HEK293 (cell line): Measurements from ENCODE around the gene CBLIF.

Experiments used
- CTCF ChIA-PET: fragments of 350-600 bp; formaldehyde crosslinking; extraction: SDS; loops from one replicate; lab custom pipeline; 2021; ENCODE audit warnings: antibody characterized with exemption; lab: Yijun Ruan, JAX
- POLR2A ChIA-PET: fragments of 300-600 bp; formaldehyde crosslinking; extraction: SDS; loops from one replicate; lab custom pipeline; 2020; ENCODE audit warnings: antibody characterized with exemption, inconsistent platforms; lab: Yijun Ruan, JAX
- H3K27ac ChIP-seq: fragments of 200-500 bp; sonication (Bioruptor generic); 2 replicates; pipeline ENCODE4 v1.5.1; 2014; ENCODE audit warnings: low read depth, low read length, control low read depth, inconsistent platforms; ENCODE audit errors: extremely low read depth
- H3K36me3 ChIP-seq, 2 experiments: fragments of 200-500 bp in 1 of 2; sonication (Bioruptor generic) in 1 of 2; 1 replicate in 1 of 2; 2 replicates in 1 of 2; pipeline ENCODE4 v1.5.1; 2014 to 2017; ENCODE audit warnings: inconsistent platforms in 2 of 2, low read length in 2 of 2; ENCODE audit not compliant: control insufficient read depth in 2 of 2, insufficient read depth in 1 of 2
- H3K4me1 ChIP-seq: fragments of 200-500 bp; sonication (Bioruptor generic); 2 replicates; pipeline ENCODE4 v1.5.1; 2014; ENCODE audit warnings: mild to moderate bottlenecking, low read length, inconsistent platforms; ENCODE audit not compliant: control insufficient read depth, insufficient read depth
- H3K4me3 ChIP-seq: 2 replicates; pipeline ENCODE4 v1.5.1; 2011; ENCODE audit warnings: low read depth, mild to moderate bottlenecking, control low read depth, low read length, moderate library complexity
- H3K9me3 ChIP-seq: fragments of 200-500 bp; sonication (Bioruptor generic); 2 replicates; pipeline ENCODE4 v1.5.1; 2014; ENCODE audit warnings: low read depth, low read length, inconsistent platforms; ENCODE audit not compliant: control insufficient read depth, insufficient read depth
- PRDM1 ChIP-seq: fragments of 450-650 bp; formaldehyde crosslinking; IDR thresholded peaks from 2 replicates; pipeline ENCODE4; 2016; ENCODE audit warnings: missing biosample characterization, missing genetic modification characterization
- RBAK ChIP-seq: fragments of 450-650 bp; formaldehyde crosslinking; IDR thresholded peaks from 2 replicates; pipeline ENCODE4 v1.5.1; 2016; ENCODE audit warnings: missing biosample characterization, missing genetic modification characterization
- REPIN1 ChIP-seq: fragments of 450-650 bp; formaldehyde crosslinking; IDR thresholded peaks from 2 replicates; pipeline ENCODE4 v1.5.1; 2017; ENCODE audit warnings: missing biosample characterization, missing genetic modification characterization, low read depth
- ZBTB6 ChIP-seq: fragments of 450-650 bp; formaldehyde crosslinking; IDR thresholded peaks from 2 replicates; pipeline ENCODE4 v1.5.1; 2017; ENCODE audit warnings: missing biosample characterization, missing genetic modification characterization
- ZBTB7A ChIP-seq: fragments of 450-650 bp; formaldehyde crosslinking; IDR thresholded peaks from 2 replicates; pipeline ENCODE4 v1.5.1; 2016; ENCODE audit warnings: low read depth, missing biosample characterization, missing genetic modification characterization
- ZBTB8A ChIP-seq: fragments of 450-650 bp; formaldehyde crosslinking; IDR thresholded peaks from 2 replicates; pipeline ENCODE4 v1.5.1; 2016; ENCODE audit warnings: missing biosample characterization, missing genetic modification characterization
- ZEB2 ChIP-seq: fragments of 450-650 bp; formaldehyde crosslinking; IDR thresholded peaks from 2 replicates; pipeline ENCODE4 v1.5.1; 2016; ENCODE audit warnings: missing biosample characterization, missing genetic modification characterization
- ZFP41 ChIP-seq: fragments of 450-650 bp; formaldehyde crosslinking; IDR thresholded peaks from 2 replicates; pipeline ENCODE4 v1.5.1; 2016; ENCODE audit warnings: missing biosample characterization, missing genetic modification characterization, borderline replicate concordance
- ZNF112 ChIP-seq: fragments of 450-650 bp; formaldehyde crosslinking; IDR thresholded peaks from 2 replicates; pipeline ENCODE4 v1.5.0; 2017; ENCODE audit warnings: missing biosample characterization, missing genetic modification characterization
- ZNF157 ChIP-seq: fragments of 450-650 bp; formaldehyde crosslinking; IDR thresholded peaks from 2 replicates; pipeline ENCODE4 v1.5.1; 2016; ENCODE audit warnings: missing biosample characterization, missing genetic modification characterization
- ZNF211 ChIP-seq: fragments of 450-650 bp; formaldehyde crosslinking; IDR thresholded peaks from 2 replicates; pipeline ENCODE4 v1.5.1; 2016; ENCODE audit warnings: low read depth, missing biosample characterization, missing genetic modification characterization
- ZNF239 ChIP-seq: fragments of 450-650 bp; formaldehyde crosslinking; IDR thresholded peaks from 2 replicates; pipeline ENCODE4 v1.5.1; 2016; ENCODE audit warnings: missing biosample characterization, missing genetic modification characterization
- ZNF280D ChIP-seq: fragments of 450-650 bp; formaldehyde crosslinking; IDR thresholded peaks from 2 replicates; pipeline ENCODE4 v1.5.1; 2016; ENCODE audit warnings: missing biosample characterization, missing genetic modification characterization
- ZNF302 ChIP-seq: fragments of 450-650 bp; formaldehyde crosslinking; IDR thresholded peaks from 2 replicates; pipeline ENCODE4 v1.5.1; 2016; ENCODE audit warnings: missing biosample characterization, missing genetic modification characterization, low read depth
- ZNF324 ChIP-seq: fragments of 450-650 bp; formaldehyde crosslinking; IDR thresholded peaks from 2 replicates; pipeline ENCODE4 v1.5.1; 2016; ENCODE audit warnings: missing biosample characterization, missing genetic modification characterization
- ZNF350 ChIP-seq: fragments of 450-650 bp; formaldehyde crosslinking; IDR thresholded peaks from 2 replicates; pipeline ENCODE4 v1.5.0; 2017; ENCODE audit warnings: missing biosample characterization, mild to moderate bottlenecking, missing genetic modification characterization
- ZNF391 ChIP-seq: fragments of 450-650 bp; formaldehyde crosslinking; IDR thresholded peaks from 2 replicates; pipeline ENCODE4 v1.5.1; 2016; ENCODE audit warnings: low read depth, missing biosample characterization, missing genetic modification characterization, borderline replicate concordance
- ZNF416 ChIP-seq: fragments of 450-650 bp; formaldehyde crosslinking; IDR thresholded peaks from 2 replicates; pipeline ENCODE4 v1.5.1; 2016; ENCODE audit warnings: missing biosample characterization, missing genetic modification characterization
- ZNF433 ChIP-seq: fragments of 450-650 bp; formaldehyde crosslinking; IDR thresholded peaks from 2 replicates; pipeline ENCODE4 v1.5.1; 2016; ENCODE audit warnings: missing biosample characterization, missing genetic modification characterization, low read depth
- ZNF571 ChIP-seq: fragments of 450-650 bp; formaldehyde crosslinking; IDR thresholded peaks from 2 replicates; pipeline ENCODE4 v1.5.0; 2017; ENCODE audit warnings: missing biosample characterization, missing genetic modification characterization
- ZNF704 ChIP-seq: fragments of 450-650 bp; formaldehyde crosslinking; IDR thresholded peaks from 2 replicates; pipeline ENCODE4 v1.5.1; 2016; ENCODE audit warnings: missing biosample characterization, missing genetic modification characterization
- ZNF792 ChIP-seq: fragments of 450-650 bp; formaldehyde crosslinking; IDR thresholded peaks from 2 replicates; pipeline ENCODE4 v1.5.1; 2016; ENCODE audit warnings: missing biosample characterization, missing genetic modification characterization
- ZSCAN4 ChIP-seq: fragments of 450-650 bp; formaldehyde crosslinking; IDR thresholded peaks from 2 replicates; pipeline ENCODE4 v1.5.1; 2017; ENCODE audit warnings: missing biosample characterization, missing genetic modification characterization
- TF ChIP-seq, protein P1 (sequence below): fragments of 450-650 bp; formaldehyde crosslinking; IDR thresholded peaks from 2 replicates; pipeline ENCODE4 v1.5.1; 2016; ENCODE audit warnings: missing biosample characterization, missing genetic modification characterization
- TF ChIP-seq, protein P2 (sequence below): fragments of 450-650 bp; formaldehyde crosslinking; optimal IDR thresholded peaks from 2 replicates; pipeline ENCODE3; 2016; ENCODE audit warnings: missing biosample characterization, mild to moderate bottlenecking, missing genetic modification characterization

The CBLIF gene

GRCh38 chr11:59801160-59801706 lies 44.1 kb downstream of the CBLIF start:
- Histone ChIP-seq H3K27ac (no peak overlapping the region), H3K36me3 (peaks cover 0 to 74% of the 10 kb centered on the region in 2 experiments; a peak in 1 of 3 replicates), H3K9me3 (no peaks in the 10 kb centered on the region), H3K4me1 (no peaks in the 10 kb centered on the region), H3K4me3 (no peak overlapping the region)
- ChIA-PET POLR2A (interaction anchor here (0.8 to 3.5 kb wide), 3 partner anchors 9 to 48 kb away, joined by 3 to 28 read pairs (median 3); partner anchors contain the start of genes MRPL16 and STX3), CTCF (interaction anchor here (0.8 to 12.5 kb wide), 15 partner anchors 9 to 264 kb away, joined by 3 to 110 read pairs (median 5); partner anchors contain the start of genes MRPL16 and STX3)
- no peak for TF ChIP-seq ZEB2 (tag by site-specific recombination)
- TF ChIP-seq ZBTB8A (tag by site-specific recombination) = no peak
- no peak for TF ChIP-seq ZNF792 (tag by site-specific recombination)
- TF ChIP-seq ZFP41 (tag by site-specific recombination) = no peak
- no peak for TF ChIP-seq ZNF112
- no peak for TF ChIP-seq ZNF433
- no peak for TF ChIP-seq ZNF239 (tag by site-specific recombination)
- TF ChIP-seq ZNF157 (tag by site-specific recombination) = no peak

DNA sequence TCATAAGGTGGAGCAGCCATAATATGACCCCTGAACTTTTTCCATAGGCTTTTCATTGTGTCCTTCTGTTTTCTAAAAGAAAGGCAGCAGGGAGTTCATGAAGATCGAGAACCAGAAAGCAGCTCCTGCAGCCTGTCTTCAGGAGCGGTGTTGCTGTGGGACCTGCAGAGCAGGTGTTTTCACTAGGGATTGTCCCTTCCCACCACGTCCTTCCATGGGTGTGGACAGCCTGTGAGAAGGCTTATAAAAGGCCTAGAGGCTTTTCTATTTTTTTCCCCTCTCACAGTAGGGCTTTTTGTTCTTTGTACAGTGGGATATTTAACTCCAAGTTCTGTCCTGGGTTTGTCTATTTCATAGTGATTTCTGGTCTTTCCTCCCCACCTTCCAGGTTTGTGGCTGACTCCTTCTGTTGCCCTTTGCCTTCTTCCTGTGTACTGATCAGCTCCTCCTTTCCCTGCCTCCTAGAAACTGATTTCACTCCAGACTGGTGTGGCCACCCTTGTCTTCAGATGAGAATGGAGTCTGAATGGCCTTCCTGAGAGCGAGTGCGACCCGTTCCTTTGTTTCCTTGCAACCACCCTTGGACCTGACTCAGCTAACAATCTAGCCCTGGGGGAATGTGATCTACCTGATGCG lies 44.8 kb downstream of the CBLIF start:
- Histone ChIP-seq H3K27ac (no peak overlapping the region), H3K36me3 (peaks cover 0 to 74% of the 10 kb centered on the region in 2 experiments; a peak in 1 of 3 replicates), H3K4me3 (no peak overlapping the region), H3K9me3 (no peaks in the 10 kb centered on the region), H3K4me1 (no peaks in the 10 kb centered on the region)
- CTCF ChIA-PET = interaction anchor here (1.2 to 12.5 kb wide), 3 partner anchors 8 to 46 kb away, joined by 4 to 110 read pairs (median 7); partner anchors contain the start of gene STX3
- POLR2A ChIA-PET = interaction anchor here (3.5 kb wide), 1 partner anchor 45 kb away, joined by 28 read pairs; the partner anchor contains the start of gene STX3
- TF ChIP-seq ZNF571 (tag by site-specific recombination) = no peak
- TF ChIP-seq RBAK = no peak
- TF ChIP-seq, protein P1, sequence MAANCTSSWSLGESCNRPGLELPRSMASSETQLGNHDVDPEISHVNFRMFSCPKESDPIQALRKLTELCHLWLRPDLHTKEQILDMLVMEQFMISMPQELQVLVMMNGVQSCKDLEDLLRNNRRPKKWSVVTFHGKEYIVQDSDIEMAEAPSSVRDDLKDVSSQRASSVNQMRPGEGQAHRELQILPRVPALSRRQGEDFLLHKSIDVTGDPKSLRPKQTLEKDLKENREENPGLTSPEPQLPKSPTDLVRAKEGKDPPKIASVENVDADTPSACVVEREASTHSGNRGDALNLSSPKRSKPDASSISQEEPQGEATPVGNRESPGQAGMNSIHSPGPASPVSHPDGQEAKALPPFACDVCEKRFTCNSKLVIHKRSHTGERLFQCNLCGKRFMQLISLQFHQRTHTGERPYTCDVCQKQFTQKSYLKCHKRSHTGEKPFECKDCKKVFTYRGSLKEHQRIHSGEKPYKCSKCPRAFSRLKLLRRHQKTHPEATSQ (tag by site-specific recombination) = no peak
- no peak for TF ChIP-seq ZNF391 (tag by site-specific recombination)
- no peak for TF ChIP-seq ZSCAN4
- no peak for TF ChIP-seq ZNF704 (tag by site-specific recombination)
- TF ChIP-seq ZNF280D (tag by site-specific recombination) = no peak
- TF ChIP-seq REPIN1 (tag by site-specific recombination) = no peak
- TF ChIP-seq PRDM1 (tag by site-specific recombination) = no peak
- TF ChIP-seq, protein P2, sequence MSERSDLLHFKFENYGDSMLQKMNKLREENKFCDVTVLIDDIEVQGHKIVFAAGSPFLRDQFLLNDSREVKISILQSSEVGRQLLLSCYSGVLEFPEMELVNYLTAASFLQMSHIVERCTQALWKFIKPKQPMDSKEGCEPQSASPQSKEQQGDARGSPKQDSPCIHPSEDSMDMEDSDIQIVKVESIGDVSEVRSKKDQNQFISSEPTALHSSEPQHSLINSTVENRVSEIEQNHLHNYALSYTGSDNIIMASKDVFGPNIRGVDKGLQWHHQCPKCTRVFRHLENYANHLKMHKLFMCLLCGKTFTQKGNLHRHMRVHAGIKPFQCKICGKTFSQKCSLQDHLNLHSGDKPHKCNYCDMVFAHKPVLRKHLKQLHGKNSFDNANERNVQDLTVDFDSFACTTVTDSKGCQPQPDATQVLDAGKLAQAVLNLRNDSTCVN (tag by site-specific recombination) = no peak
- TF ChIP-seq ZNF302 (tag by site-specific recombination) = no peak
- no peak for TF ChIP-seq ZFP41 (tag by site-specific recombination)
- no peak for TF ChIP-seq ZNF239 (tag by site-specific recombination)
- no peak for TF ChIP-seq ZBTB7A (tag by site-specific recombination)
- no peak for TF ChIP-seq ZNF416
- TF ChIP-seq ZNF324 (tag by site-specific recombination) = no peak
- TF ChIP-seq ZNF350 (tag by site-specific recombination) = no peak
- no peak for TF ChIP-seq ZNF211 (tag by site-specific recombination)
- TF ChIP-seq ZBTB6 = no peak
